Measurements from ENCODE around the gene NDEL1. TPM values are rescaled to one million over a fixed set of nuclear protein-coding genes. Genes with fewer than 3 reads are reported as not detected.

Gene NDEL1
- total RNA-seq, 4 donors from 2014 or later, result 172 to 237 (median 230) TPM

GRCh38 chr17:8401107-8401506, 34.6 kb upstream of the NDEL1 start:
- TF ChIP-seq EP300 (IDR thresholded peaks at IDR 0.05) (no peak), CTCF (IDR thresholded peaks at IDR 0.05) (no peak), POLR2AphosphoS5 (IDR thresholded peaks at IDR 0.05) (no peak), POLR2A (IDR thresholded peaks at IDR 0.05) (no peak)
- no peaks in the 10 kb centered on the region for H3K36me3 ChIP-seq
- no peaks in the 10 kb centered on the region for H3K4me1 ChIP-seq
- no peak overlapping the region for H3K27ac ChIP-seq
- H3K9me3 ChIP-seq, result no peaks in the 10 kb centered on the region
- peaks cover 28% of the 10 kb centered on the region for H3K27me3 ChIP-seq
- no peak for DNase-seq (ENCODE audit: low spot score in 2 of 2)
- no peak overlapping the region for H3K4me3 ChIP-seq
- 89% methylated on average over 2 of the region's 2 CpGs for WGBS

GRCh38 chr17:8402921-8403536, 32.7 kb upstream of the NDEL1 start:
- DNase-seq (ENCODE audit: low spot score in 2 of 2), result no peak
- 81% methylated on average over 11 of the region's 11 CpGs for WGBS
- H3K27me3 ChIP-seq, result peaks cover 10% of the 10 kb centered on the region
- no peaks in the 10 kb centered on the region for H3K9me3 ChIP-seq
- no peaks in the 10 kb centered on the region for H3K36me3 ChIP-seq
- no peak overlapping the region for H3K27ac ChIP-seq
- no peak overlapping the region for H3K4me3 ChIP-seq
- H3K4me1 ChIP-seq, result peaks cover 2% of the 10 kb centered on the region
- TF ChIP-seq EP300 (IDR thresholded peaks at IDR 0.05) (no peak), CTCF (IDR thresholded peaks at IDR 0.05) (no peak), POLR2AphosphoS5 (IDR thresholded peaks at IDR 0.05) (no peak), POLR2A (IDR thresholded peaks at IDR 0.05) (no peak)

GRCh38 chr17:8405499-8406016, 30.1 kb upstream of the NDEL1 start:
- no peak for TF ChIP-seq EP300 (IDR thresholded peaks at IDR 0.05)
- TF ChIP-seq POLR2A (IDR thresholded peaks at IDR 0.05), result no peak
- no peak overlapping the region for H3K4me3 ChIP-seq
- WGBS, result 85% methylated on average over 6 of the region's 11 CpGs
- peaks cover 14% of the 10 kb centered on the region for H3K4me1 ChIP-seq
- H3K9me3 ChIP-seq, result no peaks in the 10 kb centered on the region
- H3K27me3 ChIP-seq, result no peaks in the 10 kb centered on the region
- no peak overlapping the region for H3K27ac ChIP-seq
- no peaks in the 10 kb centered on the region for H3K36me3 ChIP-seq
- DNase-seq (ENCODE audit: low spot score in 2 of 2), result peak in 1 of 2 donors; percentile 34

GRCh38 chr17:8406174-8406573, 29.5 kb upstream of the NDEL1 start:
- no peak for DNase-seq (ENCODE audit: low spot score in 2 of 2)
- 28% methylated on average over 2 of the region's 2 CpGs for WGBS

GRCh38 chr17:8408371-8408770, 27.3 kb upstream of the NDEL1 start:
- H3K36me3 ChIP-seq, result no peaks in the 10 kb centered on the region
- WGBS, result 30% methylated on average over 14 of the region's 14 CpGs
- no peak for TF ChIP-seq POLR2A (IDR thresholded peaks at IDR 0.05)
- no peak for TF ChIP-seq EP300 (IDR thresholded peaks at IDR 0.05)
- no peak for TF ChIP-seq CTCF (IDR thresholded peaks at IDR 0.05)
- TF ChIP-seq POLR2AphosphoS5 (IDR thresholded peaks at IDR 0.05), result no peak
- no peak overlapping the region for H3K27ac ChIP-seq
- DNase-seq (ENCODE audit: low spot score in 2 of 2), result no peak
- H3K27me3 ChIP-seq, result no peaks in the 10 kb centered on the region
- peaks cover 22% of the 10 kb centered on the region for H3K4me1 ChIP-seq
- H3K4me3 ChIP-seq, result no peak overlapping the region
- no peaks in the 10 kb centered on the region for H3K9me3 ChIP-seq

More at GRCh38 chr17:8406174-8406573, 29.5 kb upstream of the NDEL1 start:
- no peaks in the 10 kb centered on the region for H3K36me3 ChIP-seq
- TF ChIP-seq EP300 (IDR thresholded peaks at IDR 0.05) (no peak), POLR2AphosphoS5 (IDR thresholded peaks at IDR 0.05) (no peak), POLR2A (IDR thresholded peaks at IDR 0.05) (no peak), CTCF (IDR thresholded peaks at IDR 0.05) (no peak)
- no peak overlapping the region for H3K27ac ChIP-seq
- H3K4me3 ChIP-seq, result no peak overlapping the region
- no peaks in the 10 kb centered on the region for H3K27me3 ChIP-seq
- no peaks in the 10 kb centered on the region for H3K9me3 ChIP-seq
- peaks cover 19% of the 10 kb centered on the region for H3K4me1 ChIP-seq

Measured in suprapubic skin (tissue), 4 donors.